ENCODE data around the gene INSC.

The INSC gene

DNA sequence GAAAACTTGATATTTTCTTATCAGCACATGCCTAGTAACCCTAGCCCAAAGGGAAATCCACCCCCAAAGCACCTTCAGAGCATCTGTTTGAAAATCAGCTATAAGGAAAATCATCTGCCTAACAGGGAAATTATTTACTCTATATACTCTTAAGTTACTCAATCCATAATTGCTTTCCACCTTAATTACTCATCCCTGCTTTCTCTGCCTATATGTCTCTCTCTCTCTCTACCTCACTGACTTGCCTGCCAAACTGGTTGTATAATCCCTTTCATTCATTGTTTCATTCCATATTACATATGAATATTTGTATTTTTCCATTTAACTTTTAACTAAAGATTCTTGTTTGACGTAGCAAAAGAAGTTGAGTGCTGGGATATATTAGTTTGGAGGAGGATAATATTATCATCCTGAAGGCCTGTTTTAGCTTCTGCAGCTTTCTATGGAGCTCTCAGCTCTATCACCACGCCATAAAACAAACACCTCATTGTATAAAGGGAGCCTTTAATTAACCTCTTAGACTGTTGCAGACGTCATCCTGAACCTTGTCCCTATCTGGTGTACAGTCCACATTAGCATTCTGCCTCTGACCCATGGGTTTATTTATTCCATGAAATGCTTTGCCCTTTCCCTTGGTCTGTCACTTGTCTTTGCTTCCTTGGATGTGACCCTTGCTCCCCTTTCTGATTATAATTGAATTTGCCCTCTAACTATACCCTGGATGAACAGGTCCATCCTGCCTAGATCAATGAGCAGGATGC lies 98.9 kb downstream of the INSC start:
- DNase-seq = no peak

DNA sequence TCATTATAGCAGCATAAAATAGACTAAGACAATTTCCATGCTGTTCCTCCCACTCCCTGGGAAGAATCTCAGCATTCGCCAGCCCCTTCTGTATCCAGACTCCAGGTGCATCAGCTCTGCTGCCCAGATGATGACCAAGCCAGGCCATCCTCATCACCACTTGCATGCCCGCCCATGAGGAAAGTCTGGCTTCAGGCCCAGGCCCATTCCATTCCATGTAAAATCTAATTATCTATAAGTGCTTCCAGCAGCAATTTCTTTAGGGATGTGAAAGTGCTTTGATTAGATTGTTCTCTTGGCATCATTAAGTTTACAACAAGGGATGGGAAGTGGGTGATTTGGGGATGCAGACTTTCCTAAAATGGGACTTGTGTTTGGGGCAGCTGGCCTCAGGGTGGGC lies 100.3 kb downstream of the INSC start:
- DNase-seq = no peak

DNA sequence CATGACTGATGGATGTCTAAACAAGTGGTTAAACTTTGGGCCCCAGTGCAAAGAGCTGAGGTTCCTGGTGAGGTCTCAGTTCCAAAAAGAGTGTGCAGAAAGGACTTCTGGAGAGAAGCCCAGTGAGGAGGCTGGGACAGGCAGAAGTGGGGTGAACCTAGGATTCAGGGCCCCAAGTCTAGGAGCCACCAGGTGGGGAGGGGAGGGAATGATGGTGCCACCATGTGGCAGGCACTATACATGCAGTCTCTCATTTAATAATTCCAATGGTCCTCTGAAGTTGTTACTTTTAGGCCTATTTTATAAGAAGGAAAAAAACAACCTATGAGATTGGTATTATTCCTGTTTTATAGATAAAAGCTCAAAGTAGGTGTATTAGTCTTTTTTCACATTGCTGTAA lies 102.0 kb downstream of the INSC start:
- DNase-seq = no peak

DNA sequence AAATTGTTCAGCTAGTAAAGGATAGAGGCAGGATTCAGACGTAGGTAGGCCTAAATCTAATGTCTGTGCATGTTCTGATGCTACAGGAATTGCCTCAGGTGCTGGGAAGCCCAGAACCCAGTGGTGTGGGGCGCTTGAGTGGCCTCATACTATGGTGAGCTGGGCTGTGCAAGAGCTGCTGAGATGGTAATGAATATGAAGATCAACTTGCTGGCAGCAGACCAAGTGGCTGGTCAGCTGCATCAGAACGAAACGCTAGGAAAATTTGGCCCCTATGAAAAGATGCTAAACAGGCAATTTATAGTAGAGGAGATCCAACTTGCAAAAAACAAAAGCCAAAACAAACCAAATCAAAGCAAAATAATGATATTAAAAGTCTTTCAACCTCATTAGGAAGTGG lies 102.7 kb downstream of the INSC start:
- no peak for DNase-seq

DNA sequence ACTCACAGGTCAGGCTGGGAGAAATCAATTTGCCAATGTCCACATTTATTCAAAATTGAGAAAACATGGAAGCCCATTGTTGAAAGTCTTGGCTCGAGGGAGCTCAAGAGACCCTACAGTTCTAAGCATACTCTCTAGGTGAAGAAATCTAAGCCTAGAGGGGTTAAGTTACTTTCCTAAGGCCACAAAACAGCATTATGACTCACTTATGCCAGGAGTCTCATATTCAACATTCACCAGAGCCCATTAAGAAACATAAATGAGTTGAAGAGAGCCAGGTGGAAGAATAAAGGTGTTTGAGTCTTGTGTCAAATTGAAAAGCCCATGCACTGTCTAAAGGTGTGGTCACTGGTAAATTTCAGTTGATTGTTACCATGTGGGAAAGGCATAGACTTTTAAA lies 108.1 kb downstream of the INSC start:
- no peak for DNase-seq

DNA sequence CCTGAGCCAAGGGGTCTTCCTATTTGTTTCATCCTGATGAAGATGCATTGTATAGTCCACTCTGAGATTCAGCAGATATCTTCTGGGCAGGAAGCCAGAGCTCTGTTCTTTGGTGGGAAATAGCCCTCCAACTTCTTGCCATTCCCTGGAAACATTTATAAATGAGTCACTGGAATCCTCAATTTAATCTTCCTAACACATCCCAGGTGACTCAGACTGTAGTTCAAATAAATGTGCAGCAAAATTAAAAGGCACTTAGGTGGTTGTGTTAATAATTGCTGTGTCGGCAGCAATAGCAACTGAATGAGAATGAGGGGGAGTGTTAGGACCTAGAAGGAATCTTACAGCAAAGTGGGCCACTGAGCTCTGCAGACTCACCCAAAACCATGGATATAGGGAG lies 108.6 kb downstream of the INSC start:
- peak in 1 of 51 donors; percentile 22 for DNase-seq

DNA sequence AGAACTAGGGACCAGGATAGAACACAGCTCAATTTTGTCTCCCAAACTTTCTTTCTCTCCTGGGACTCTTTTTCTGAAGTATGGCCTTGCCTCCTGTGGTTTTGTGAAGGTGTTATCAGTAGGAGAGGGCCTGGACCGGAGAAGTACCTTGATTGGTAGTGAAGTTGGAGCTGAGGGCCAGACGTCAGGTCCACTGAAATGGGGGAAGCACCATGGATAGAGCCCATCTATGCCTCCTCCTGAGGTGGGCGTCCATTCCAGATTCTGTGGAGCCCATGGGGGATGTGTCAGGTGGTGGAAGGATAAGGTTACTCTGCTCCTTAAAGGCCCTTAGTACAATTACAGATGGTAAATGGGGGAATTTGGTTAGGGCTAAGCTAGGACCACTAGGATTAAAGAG lies 109.7 kb downstream of the INSC start:
- no peak for DNase-seq

DNA sequence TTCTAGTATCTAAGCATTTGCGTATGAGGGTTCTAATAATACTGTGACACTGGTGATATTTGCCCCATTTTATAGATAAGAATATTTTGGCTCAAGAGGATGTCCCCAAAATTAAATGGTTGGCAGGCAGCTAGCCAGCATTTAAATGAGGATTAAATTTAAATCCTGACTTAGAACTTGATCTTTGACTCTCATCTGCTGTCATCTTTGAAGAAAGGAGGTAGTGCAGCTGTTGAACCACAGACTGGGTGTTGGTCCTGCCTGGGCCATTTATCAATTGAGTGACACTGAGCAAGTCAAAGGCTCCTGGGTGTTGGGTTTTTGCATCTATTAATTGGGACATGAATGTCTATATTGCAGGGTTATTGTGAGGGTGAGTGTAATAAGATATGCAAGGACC lies 112.3 kb downstream of the INSC start:
- no peak for DNase-seq

DNA sequence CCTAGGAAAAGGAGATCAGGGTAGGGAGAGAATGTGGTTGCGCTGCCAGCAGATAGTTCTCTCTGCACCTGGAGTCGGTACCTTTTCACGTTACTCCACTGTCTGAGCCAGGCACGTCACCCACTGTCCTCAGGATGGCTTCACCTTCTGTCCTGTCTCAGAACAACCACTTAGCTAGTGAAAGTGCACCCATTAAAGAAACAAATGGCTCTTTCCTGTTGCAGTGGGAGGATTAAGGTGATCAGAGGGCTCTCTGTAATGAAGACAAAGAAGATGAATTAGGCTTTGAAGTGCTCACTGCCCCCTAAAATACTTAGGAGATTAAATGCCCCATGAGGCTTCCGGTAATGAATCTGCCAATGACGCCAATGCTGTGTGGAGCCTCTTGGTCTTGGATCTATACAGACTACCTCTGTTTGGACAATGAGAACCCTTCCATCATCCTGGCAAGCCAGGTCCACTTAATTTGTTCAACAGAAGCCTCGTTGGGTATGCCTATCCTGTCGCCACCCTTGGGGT lies 113.7 kb downstream of the INSC start:
- DNase-seq = no peak

DNA sequence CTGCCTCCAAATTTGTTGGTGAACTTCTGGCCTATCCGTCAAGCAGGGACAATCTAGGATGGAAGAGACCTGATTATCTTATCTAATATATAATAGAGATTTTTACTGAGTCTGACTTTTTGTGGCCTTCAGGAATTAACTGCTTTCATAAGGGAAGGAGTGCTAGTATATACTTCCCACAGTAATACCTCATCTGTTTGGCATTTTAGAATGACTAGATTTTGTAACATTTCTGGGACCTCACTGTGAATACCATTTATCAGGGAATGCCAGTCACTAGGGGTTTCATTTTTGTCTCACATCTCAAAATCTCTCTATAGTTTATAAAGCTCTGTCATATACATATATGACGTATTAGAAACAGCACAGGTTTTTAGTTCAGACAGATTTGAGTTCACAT lies 114.3 kb downstream of the INSC start:
- no peak for DNase-seq

DNA sequence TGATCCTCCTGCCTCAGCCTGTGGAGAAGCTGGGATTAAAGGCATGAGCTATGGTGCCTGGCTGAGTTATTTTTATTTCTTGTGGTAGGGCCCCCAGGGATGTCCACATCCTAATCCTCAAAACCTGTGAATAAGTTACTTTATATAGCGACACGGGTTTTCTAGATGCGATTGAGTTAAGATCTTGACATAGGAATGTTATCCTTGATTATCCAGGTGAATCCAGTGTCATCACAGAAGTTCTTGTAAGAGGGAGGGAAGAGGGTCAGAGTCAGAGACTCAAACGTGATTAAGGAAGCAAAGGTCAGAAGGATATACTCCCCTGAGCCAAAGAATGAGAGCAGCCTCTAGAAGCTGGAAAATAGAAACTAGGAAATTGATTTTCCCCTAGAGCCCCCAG lies 117.8 kb downstream of the INSC start:
- DNase-seq = no peak

DNA sequence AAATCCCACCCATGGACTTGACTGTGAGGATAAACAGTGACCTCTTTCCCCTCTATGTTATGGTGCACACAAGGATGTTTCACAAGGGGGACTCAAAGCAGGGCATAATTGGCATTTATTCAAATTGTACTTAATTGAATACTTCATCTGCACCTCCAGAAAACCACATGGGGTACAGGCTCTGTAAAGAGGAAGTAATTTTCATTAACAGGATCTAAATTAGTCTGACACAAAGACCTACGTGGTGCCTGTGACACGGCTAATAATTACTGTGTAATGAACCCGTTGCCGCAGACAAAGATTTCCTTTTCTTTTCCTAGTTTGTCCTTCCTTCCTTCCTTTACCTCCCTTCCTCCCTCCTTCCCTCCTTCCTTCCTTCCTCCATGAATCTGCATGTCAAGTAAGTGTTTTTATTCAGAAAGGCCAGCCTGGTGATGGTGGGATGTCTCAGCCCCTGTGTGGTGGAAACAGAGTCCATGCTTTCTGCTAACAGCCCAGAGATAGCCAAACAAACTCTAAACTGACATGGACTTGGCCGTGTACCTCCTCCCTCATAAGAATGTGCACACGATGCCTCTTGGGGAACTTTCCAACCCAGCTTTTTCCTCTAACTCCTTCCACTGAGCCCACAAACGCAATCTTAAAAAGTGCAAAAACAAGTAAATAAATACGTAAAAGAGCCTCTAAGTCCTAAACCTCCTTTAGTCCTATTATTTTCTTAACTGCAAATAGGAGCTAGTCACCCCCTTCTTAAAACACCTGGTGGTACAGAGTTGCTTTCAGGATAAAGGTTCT lies 118.8 kb downstream of the INSC start:
- DNase-seq = no peak

DNA sequence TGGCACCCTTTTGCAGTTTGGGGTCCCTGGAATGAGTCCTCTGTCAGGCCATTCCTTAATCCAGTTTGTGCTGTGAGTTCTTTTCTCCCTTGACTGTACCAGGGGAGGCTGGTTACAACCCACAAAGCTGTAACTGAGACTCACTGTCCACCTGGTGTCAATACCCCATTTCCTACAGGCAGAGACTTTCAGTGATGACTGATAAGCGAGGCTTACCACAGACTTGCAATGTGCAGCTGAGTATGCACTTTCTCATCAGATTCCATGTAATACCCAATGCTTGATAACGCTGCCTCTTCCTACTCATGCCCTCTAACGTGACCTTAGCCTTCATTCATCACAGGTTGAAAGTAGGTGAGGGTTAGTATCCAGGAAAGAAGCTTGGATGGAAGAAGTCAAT lies 120.1 kb downstream of the INSC start:
- DNase-seq = no peak

DNA sequence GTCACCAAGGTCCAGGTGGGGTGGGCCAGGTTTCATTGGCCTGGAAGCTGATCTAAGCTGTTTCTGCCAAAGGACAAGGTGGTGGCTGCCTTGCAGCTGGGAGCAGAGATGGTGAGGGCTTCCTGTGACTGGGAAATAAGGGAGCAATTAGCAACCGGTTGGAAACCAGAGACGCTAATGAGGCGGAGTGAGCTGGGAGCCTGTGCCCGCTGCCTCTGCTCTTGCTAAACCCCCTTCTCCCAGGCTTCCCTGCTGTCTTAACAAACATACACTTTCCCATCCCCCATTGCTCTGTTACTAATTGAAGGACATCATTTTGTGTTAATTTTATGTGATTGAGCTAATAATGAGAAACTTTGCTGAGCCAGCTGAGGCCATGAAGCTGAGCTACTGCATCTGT lies 121.8 kb downstream of the INSC start:
- DNase-seq = no peak

DNA sequence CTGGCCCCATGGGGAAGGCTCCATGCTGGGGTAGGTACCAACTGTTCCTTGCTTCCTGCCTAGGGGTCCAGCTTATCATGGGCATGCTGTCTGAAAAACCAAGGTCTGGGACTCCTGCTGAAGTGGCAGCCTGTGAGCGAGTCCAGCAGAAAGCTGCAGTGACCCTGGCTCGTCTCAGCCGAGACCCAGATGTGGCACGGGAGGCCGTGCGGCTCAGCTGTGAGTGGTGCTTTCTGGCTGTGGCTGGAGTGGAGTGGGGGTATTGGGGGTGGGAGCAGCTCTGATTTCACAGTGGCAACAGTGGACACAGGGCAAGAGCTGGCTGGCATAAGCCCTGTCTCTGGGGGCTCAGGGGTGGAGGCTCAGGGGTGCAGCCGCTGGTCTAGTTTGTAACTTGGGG lies 124.1 kb downstream of the INSC start:
- DNase-seq = no peak

DNA sequence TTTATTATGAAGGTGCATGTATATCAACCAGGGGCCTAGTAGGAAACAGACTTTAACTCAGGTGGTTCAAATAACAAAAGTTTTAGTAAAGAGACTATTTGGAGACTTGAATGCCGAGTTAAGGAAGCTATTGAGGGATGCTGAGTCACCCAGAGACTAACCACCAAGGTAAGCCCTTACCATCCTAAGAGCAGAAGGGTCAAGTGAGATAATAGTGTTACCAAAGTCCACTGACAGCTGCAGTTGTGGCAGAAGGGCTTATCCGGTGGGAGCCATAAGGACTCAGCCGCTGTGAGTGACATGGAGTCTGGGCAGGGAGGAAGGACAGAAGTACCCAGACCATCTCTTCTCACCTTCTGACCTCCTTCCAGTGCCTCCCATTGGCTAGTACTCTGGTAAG lies 134.0 kb downstream of the INSC start:
- DNase-seq = no peak

DNA sequence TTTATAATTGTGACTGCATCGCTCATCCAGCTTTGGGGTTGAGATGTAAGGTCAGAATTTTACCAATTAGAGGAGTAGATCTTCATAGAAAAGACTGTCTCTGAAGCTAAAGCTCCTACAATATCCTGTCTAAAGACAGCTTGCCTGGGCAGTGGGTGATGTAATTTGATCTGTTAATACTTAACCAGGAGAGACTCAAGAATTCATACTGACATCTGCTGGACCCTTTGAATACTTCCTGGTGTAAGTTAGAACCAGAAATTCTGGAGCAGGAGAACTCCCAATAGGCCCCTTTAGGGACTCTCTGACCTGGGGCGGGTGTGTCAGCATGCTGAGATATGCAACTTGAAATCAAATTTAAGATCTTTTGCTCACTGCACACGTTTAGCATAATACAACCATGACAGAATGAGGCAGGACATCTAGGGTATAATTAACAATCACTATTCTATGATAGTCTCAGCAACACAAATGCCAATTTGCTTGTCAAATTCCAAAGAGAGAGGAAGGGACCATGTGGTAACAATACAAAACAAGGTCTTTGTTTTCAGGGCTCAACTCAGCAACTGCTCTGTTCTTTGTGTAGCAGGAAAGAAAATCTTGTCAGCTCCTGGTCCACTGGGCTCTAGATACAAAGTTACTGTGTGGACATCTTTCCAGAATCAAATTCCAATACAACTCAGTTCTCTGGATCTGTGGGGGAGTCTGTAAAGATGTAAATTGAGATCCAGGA lies 143.9 kb downstream of the INSC start:
- peak in 2 of 51 donors; percentile 6 to 8 for DNase-seq

DNA sequence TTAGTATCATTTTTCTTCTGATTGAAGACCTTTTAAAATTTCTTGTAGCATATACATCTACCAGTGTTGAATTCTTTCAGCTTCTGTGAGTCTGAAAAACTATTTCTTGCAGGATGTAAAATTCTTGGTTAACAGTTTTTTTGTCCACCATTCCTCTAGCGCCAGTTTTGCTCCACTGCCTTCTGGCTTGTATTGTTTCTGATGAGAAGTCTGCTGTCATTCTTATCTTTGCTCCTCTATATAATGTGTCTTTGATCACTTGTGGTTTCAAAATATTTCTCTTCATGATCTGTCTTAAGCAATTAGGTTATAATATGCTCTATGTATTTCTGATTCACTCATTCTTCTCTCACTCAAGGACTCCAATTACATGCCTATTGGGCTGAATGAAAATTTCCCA lies 152.3 kb downstream of the INSC start:
- no peak for DNase-seq

DNA sequence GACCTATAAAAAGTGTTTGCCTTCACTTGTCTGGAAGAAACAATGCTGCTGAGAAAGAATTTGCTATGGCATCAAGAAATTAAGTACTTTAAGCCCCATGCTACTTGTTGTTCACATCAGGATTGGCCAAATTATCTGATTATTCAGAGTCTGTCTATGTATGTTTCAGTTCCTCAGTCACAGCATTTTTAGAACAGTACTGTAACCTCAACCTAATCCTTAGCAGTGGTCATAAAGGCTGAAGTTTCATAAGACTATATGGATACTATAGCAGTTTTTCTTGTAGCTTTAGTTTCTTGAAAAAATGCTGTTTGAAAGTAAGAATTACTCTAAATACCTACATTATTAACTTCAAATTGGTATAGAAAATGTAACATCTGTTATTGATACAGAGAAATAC lies 153.9 kb downstream of the INSC start:
- DNase-seq = no peak

DNA sequence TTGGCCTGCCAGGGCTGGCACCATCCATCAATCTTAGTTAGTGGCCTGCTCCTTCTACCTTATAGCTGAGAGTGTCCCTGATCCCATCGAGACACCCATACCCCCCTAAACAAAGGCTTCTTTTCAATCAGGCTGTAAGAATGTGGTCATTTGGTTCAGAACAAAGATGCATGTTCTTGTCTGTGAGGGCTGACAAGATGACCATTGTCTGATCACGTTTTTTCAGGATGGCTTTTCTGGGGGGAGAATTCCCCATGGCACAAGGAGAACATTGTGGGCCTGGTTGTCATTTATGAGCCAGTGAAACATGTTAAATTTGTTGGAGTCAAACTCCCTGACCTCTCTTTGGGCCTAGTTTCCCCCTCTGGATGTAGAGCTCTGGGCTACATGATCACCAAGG lies 160.4 kb downstream of the INSC start:
- DNase-seq = peak in 7 of 51 donors; percentile 8 to 72 (median 11)

DNA sequence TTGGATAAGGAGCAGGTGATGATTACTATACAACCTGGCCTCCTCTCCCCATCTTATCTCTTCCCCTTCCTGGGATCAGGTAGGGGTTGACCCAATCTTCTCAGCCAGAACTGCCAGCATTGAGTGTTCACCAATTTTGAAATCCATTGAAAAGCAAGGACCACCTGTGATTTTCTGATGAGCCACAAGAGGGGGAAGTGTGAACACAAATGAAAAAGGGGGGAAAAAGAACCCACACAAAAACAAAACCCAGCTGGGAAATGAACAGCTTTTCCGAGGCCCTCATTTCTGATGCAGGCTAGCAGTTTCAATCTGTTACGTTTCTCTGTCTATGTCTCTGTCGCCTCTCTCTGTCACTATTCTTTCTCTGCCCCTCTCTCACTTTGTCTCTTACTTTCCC lies 161.9 kb downstream of the INSC start:
- DNase-seq = no peak

DNA sequence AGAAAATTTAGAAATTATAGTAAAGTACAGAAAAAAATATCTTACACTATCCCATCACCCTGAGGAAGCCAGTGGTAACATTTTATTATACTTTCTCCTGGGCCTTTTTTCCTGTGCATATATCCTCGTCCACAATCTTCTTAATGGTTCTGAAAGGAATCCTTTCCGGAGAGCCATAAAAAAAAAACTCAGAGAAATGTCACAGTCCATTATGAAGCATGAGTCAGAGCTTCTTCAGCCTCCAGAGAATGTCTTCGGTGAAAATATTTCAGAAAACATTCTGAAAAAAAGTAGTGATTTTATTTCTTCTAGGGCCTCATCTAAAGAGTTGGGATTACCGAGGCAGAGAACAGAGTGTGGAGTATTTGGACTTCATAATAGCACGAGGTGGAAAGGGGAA lies 163.4 kb downstream of the INSC start:
- no peak for DNase-seq

Data from hypothalamus (tissue), 51 donors.